ENCODE data around the gene NXPE3. TPM values are rescaled to one million over a fixed set of nuclear protein-coding genes. Genes with fewer than 3 reads are reported as not detected.
"Not testable (repeated sequence)": the region's sequence is repeated elsewhere in the genome, so short reads cannot be mapped to it uniquely, and the experiment has no call there.

Gene NXPE3
- total RNA-seq = 14.2 and 22.0 TPM in 2 replicates

- peak within 1 kb of the TSS; percentile 88 for H3K4me3 ChIP-seq (ENCODE audit: low read depth, low read length)
- DNase-seq (ENCODE audit: low read depth) = peak; percentile 76
- TF ChIP-seq CTCF (IDR thresholded peaks at IDR 0.05; ENCODE audit: insufficient read depth, low read depth, low read length) = no peak
These were observed at the start of gene NXPE3 for GRCh38 chr3:101779047-101779821. TSS of gene NXPE3 (plus strand) at chr3:101779211. CDS start at chr3:101785597, 6,386 bp downstream.

GRCh38 chr3:101729586-101729985 is 49.4 kb upstream of the NXPE3 start:
- no peak overlapping the region for H3K4me3 ChIP-seq (ENCODE audit: low read depth, low read length)
- TF ChIP-seq CTCF (IDR thresholded peaks at IDR 0.05; ENCODE audit: insufficient read depth, low read depth, low read length) = no peak
- DNase-seq (ENCODE audit: low read depth) = no peak

GRCh38 chr3:101730839-101731238 is 48.2 kb upstream of the NXPE3 start:
- no peak for TF ChIP-seq CTCF (IDR thresholded peaks at IDR 0.05; ENCODE audit: insufficient read depth, low read depth, low read length)
- H3K4me3 ChIP-seq (ENCODE audit: low read depth, low read length) = no peak overlapping the region
- no peak for DNase-seq (ENCODE audit: low read depth)

GRCh38 chr3:101732240-101732641 is 46.8 kb upstream of the NXPE3 start:
- no peak overlapping the region for H3K4me3 ChIP-seq (ENCODE audit: low read depth, low read length)
- DNase-seq (ENCODE audit: low read depth) = no peak
- TF ChIP-seq CTCF (IDR thresholded peaks at IDR 0.05; ENCODE audit: insufficient read depth, low read depth, low read length) = no peak

GRCh38 chr3:101735833-101736232 is 43.2 kb upstream of the NXPE3 start:
- DNase-seq (ENCODE audit: low read depth) = no peak
- H3K4me3 ChIP-seq (ENCODE audit: low read depth, low read length) = no peak overlapping the region
- TF ChIP-seq CTCF (IDR thresholded peaks at IDR 0.05; ENCODE audit: insufficient read depth, low read depth, low read length) = no peak

GRCh38 chr3:101741914-101742313 is 37.1 kb upstream of the NXPE3 start:
- DNase-seq (ENCODE audit: low read depth); H3K4me3 ChIP-seq (ENCODE audit: low read depth, low read length): not testable (repeated sequence)

GRCh38 chr3:101744811-101745210 is 34.2 kb upstream of the NXPE3 start:
- no peak overlapping the region for H3K4me3 ChIP-seq (ENCODE audit: low read depth, low read length)
- no peak for TF ChIP-seq CTCF (IDR thresholded peaks at IDR 0.05; ENCODE audit: insufficient read depth, low read depth, low read length)
- no peak for DNase-seq (ENCODE audit: low read depth)

- H3K4me3 ChIP-seq (ENCODE audit: low read depth, low read length); DNase-seq (ENCODE audit: low read depth): not testable (repeated sequence)
These were observed 33.1 kb upstream of the NXPE3 start for GRCh38 chr3:101745934-101746333.

- not testable (repeated sequence) for H3K4me3 ChIP-seq (ENCODE audit: low read depth, low read length); DNase-seq (ENCODE audit: low read depth)
These were observed 25.5 kb upstream of the NXPE3 start for GRCh38 chr3:101753386-101754113.

All from fibroblast of villous mesenchyme (primary cell).